ENCODE measurements around the gene ESRRB.

The ESRRB gene

DNA sequence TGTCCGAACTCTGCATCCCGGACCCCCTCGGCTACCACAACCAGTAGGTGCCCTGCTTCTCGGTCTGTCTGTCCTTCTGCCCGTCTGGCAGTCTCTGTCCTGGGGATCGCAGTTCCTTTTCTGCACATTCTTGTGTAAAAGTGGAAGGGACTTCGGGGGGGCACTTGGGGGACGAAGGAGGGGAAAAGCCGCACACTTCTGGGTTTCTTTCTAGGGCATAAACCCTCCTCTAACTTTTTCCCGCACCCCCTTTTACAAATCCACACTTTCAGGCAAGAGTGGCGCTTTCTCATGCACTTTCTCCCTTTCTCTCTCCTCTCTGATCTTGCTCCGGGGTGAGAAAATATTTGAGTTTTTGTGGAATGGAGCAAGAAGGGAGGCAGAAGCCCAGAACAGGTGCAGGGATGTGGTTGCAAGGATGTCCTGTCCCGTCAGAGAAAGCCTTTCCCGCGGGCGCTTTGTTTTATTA is 506 bp downstream of the ESRRB start:
- Histone ChIP-seq H3K9me3 (no peaks in the 10 kb centered on the region), H3K4me3 (peak overlapping the region; percentile 13), H3K4me1 (no peaks in the 10 kb centered on the region), H3K27me3 (ENCODE audit: low read depth) (peaks cover 73% of the 10 kb centered on the region), H3K36me3 (replicated peaks) (no peaks in the 10 kb centered on the region)
- no peak for DNase-seq (ENCODE audit: low spot score in 2 of 2)
- in situ Hi-C loops (cut with MboI; ENCODE audit: low sequenced_read_pairs): no loop called here

GRCh38 chr14:76376878-76377734 is 1.2 kb downstream of the ESRRB start:
- Histone ChIP-seq H3K27me3 (ENCODE audit: low read depth) (peaks cover 80% of the 10 kb centered on the region), H3K4me1 (no peaks in the 10 kb centered on the region), H3K9me3 (no peaks in the 10 kb centered on the region), H3K36me3 (replicated peaks) (no peaks in the 10 kb centered on the region), H3K4me3 (peak overlapping the region; percentile 13; the same call in 1 of the 2 replicates)
- in situ Hi-C loops (cut with MboI; ENCODE audit: low sequenced_read_pairs): no loop called here
- no peak for DNase-seq (ENCODE audit: low spot score in 2 of 2)

GRCh38 chr14:76377735-76378074 is 1.8 kb downstream of the ESRRB start:
- Histone ChIP-seq H3K9me3 (no peaks in the 10 kb centered on the region), H3K4me3 (no peak overlapping the region), H3K27me3 (ENCODE audit: low read depth) (peaks cover 84% of the 10 kb centered on the region), H3K36me3 (replicated peaks) (no peaks in the 10 kb centered on the region), H3K4me1 (no peaks in the 10 kb centered on the region)
- DNase-seq (ENCODE audit: low spot score in 2 of 2): no peak
- in situ Hi-C loops (cut with MboI; ENCODE audit: low sequenced_read_pairs): no loop called here

- no peaks in the 10 kb centered on the region for H3K4me1 ChIP-seq
- in situ Hi-C loops (cut with MboI; ENCODE audit: low sequenced_read_pairs): no loop called here
- peaks cover 92% of the 10 kb centered on the region for H3K27me3 ChIP-seq (ENCODE audit: low read depth)
- no peak for DNase-seq (ENCODE audit: low spot score in 2 of 2)
- no peaks in the 10 kb centered on the region for H3K9me3 ChIP-seq
- H3K4me3 ChIP-seq: no peak overlapping the region
- H3K36me3 ChIP-seq (replicated peaks): no peaks in the 10 kb centered on the region
These were observed 5.1 kb downstream of the ESRRB start for GRCh38 chr14:76380991-76381390.

DNA sequence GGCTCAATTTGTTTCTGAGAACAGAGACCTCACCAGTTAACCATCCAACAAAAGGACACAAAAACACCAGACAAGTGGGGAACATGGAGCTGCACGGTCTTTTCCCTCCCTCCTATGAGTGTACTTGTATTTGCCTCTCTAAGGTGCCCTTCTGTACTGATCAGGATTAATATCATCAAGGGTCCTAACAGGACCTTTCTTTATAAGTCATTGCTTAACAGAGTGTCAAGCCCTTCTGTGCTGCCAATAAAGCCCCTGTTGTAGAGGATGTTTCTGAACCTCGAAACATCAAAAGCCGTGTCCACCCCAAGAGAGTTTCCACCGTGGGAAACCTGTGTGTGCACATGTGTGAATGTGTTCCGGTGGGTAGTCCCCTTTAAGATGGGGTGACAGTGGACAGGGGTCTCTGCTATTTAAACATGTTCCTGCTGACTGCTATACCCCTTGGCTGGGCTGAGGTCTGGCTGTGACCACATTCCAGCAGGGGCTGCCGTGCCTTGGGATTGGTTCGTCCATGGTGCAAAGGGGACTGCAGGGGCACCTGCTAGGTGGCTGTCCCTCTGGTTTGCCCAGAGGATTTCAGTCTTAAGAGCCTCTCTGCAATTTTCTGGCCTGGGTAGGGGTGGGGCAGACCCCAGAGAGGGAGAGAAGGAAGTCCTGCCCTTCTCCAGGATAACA is 6.0 kb downstream of the ESRRB start:
- no peaks in the 10 kb centered on the region for H3K4me1 ChIP-seq
- in situ Hi-C loops (cut with MboI; ENCODE audit: low sequenced_read_pairs): no loop called here
- no peaks in the 10 kb centered on the region for H3K36me3 ChIP-seq (replicated peaks)
- H3K27me3 ChIP-seq (ENCODE audit: low read depth): peaks cover 86% of the 10 kb centered on the region
- no peaks in the 10 kb centered on the region for H3K9me3 ChIP-seq
- DNase-seq (ENCODE audit: low spot score in 2 of 2): no peak
- H3K4me3 ChIP-seq: no peak overlapping the region

DNA sequence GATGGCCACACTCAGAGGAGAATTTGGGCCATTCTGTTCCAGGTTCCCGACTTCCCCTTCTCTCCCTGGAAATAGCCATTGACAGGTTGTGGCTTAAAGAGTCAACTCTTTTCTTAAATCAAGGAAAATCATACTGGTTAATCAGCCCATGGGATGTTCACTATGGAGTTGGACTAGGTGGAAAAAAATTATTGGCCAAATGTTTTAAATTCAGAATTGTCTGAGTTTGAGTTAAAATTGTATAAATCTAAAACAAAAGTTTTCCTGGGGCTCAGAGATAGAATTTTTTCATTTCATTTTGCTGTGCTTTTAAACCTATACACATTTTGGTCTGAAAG is 6.5 kb downstream of the ESRRB start:
- Histone ChIP-seq H3K27me3 (ENCODE audit: low read depth) (peaks cover 83% of the 10 kb centered on the region), H3K36me3 (replicated peaks) (no peaks in the 10 kb centered on the region), H3K4me3 (no peak overlapping the region), H3K4me1 (no peaks in the 10 kb centered on the region), H3K9me3 (no peaks in the 10 kb centered on the region)
- no peak for DNase-seq (ENCODE audit: low spot score in 2 of 2)
- in situ Hi-C loops (cut with MboI; ENCODE audit: low sequenced_read_pairs): no loop called here

DNA sequence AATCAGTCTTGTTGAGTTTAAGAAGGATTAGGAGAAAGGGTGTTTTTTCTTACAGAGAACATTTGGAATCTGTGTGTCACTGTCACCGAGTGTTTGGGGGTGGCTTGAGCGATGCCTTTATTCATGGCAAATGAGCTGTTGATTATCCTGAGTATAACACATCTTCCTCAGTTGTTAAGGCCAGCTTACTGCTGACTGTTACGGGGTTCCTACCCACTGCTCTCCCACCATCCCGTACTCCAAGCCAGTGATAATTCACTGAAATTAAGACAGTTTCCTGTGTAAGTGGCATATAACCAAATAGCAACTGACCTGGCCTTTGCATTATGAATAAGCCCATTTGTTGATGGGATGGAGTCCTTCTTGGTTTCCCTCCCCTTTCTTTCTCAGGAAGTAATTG is 9.5 kb downstream of the ESRRB start:
- peaks cover 60% of the 10 kb centered on the region for H3K27me3 ChIP-seq (ENCODE audit: low read depth)
- no peaks in the 10 kb centered on the region for H3K4me1 ChIP-seq
- H3K4me3 ChIP-seq: no peak overlapping the region
- DNase-seq (ENCODE audit: low spot score in 2 of 2): no peak
- in situ Hi-C loops (cut with MboI; ENCODE audit: low sequenced_read_pairs): no loop called here
- no peaks in the 10 kb centered on the region for H3K9me3 ChIP-seq
- no peaks in the 10 kb centered on the region for H3K36me3 ChIP-seq (replicated peaks)

- no peak overlapping the region for H3K4me3 ChIP-seq
- H3K9me3 ChIP-seq: no peaks in the 10 kb centered on the region
- no peaks in the 10 kb centered on the region for H3K36me3 ChIP-seq (replicated peaks)
- in situ Hi-C loops (cut with MboI; ENCODE audit: low sequenced_read_pairs): no loop called here
- no peaks in the 10 kb centered on the region for H3K4me1 ChIP-seq
- DNase-seq (ENCODE audit: low spot score in 2 of 2): peak; percentile 38 to 83
- H3K27me3 ChIP-seq (ENCODE audit: low read depth): peaks cover 43% of the 10 kb centered on the region
These were observed 11.2 kb downstream of the ESRRB start for GRCh38 chr14:76386944-76387782.

DNA sequence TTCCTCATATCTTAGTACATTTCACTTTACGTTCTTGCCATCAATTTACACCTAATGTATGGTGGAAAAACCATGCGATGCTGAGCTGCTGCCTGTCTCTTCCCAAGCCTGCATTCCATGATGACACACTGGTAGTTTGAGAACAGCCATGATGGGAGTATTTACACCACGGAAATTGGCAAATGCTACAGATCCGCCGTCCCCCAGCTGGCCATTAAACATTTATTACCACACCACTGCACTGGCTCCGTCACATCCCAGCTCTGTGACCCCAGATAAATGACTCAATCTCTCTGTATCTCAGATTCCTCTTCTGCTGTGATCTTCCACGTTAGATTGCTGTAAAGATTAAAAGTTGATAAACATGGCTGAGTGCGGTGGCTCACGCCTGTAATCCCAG is 13.9 kb downstream of the ESRRB start:
- no peaks in the 10 kb centered on the region for H3K36me3 ChIP-seq (replicated peaks)
- in situ Hi-C loops (cut with MboI; ENCODE audit: low sequenced_read_pairs): no loop called here
- peaks cover 16% of the 10 kb centered on the region for H3K27me3 ChIP-seq (ENCODE audit: low read depth)
- no peak overlapping the region for H3K4me3 ChIP-seq
- DNase-seq (ENCODE audit: low spot score in 2 of 2): no peak
- H3K9me3 ChIP-seq: no peaks in the 10 kb centered on the region
- no peaks in the 10 kb centered on the region for H3K4me1 ChIP-seq

- no peak for DNase-seq (ENCODE audit: low spot score in 2 of 2)
- Histone ChIP-seq H3K4me1 (no peaks in the 10 kb centered on the region), H3K36me3 (replicated peaks) (no peaks in the 10 kb centered on the region), H3K4me3 (no peak overlapping the region), H3K9me3 (no peaks in the 10 kb centered on the region), H3K27me3 (ENCODE audit: low read depth) (peaks cover 10% of the 10 kb centered on the region)
- in situ Hi-C loops (cut with MboI; ENCODE audit: low sequenced_read_pairs): no loop called here
These were observed 14.7 kb downstream of the ESRRB start for GRCh38 chr14:76390621-76391020.

GRCh38 chr14:76391981-76392690 is 16.2 kb downstream of the ESRRB start:
- Histone ChIP-seq H3K36me3 (replicated peaks) (no peaks in the 10 kb centered on the region), H3K4me3 (no peak overlapping the region), H3K9me3 (no peaks in the 10 kb centered on the region), H3K27me3 (ENCODE audit: low read depth) (peaks cover 3% of the 10 kb centered on the region; the same call in 1 of the 2 replicates), H3K4me1 (no peaks in the 10 kb centered on the region)
- no peak for DNase-seq (ENCODE audit: low spot score in 2 of 2)
- in situ Hi-C loops (cut with MboI; ENCODE audit: low sequenced_read_pairs): no loop called here

DNA sequence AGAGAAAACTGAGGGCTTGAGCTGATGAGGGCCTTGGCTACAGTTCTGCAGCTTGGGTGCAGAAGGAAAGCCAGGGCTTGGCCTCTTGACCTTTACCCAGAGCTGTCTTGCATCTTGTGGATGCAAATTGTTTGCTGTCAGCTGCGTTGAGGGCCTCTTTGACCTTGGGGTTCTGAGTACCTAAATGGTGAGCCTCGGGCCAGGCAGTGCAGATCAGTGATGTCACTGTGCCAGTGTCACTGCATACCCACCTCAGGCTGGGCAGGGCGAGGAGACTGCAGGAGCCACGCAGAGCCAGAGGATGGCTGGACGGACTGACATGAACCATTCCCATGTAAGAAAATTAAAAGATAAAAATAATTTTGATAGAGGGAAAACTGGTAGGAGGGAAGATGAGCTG is 18.6 kb downstream of the ESRRB start:
- Histone ChIP-seq H3K4me3 (no peak overlapping the region), H3K4me1 (no peaks in the 10 kb centered on the region), H3K36me3 (replicated peaks) (no peaks in the 10 kb centered on the region), H3K27me3 (ENCODE audit: low read depth) (peaks cover 13% of the 10 kb centered on the region), H3K9me3 (no peaks in the 10 kb centered on the region)
- in situ Hi-C loops (cut with MboI; ENCODE audit: low sequenced_read_pairs): no loop called here
- DNase-seq (ENCODE audit: low spot score in 2 of 2): no peak

DNA sequence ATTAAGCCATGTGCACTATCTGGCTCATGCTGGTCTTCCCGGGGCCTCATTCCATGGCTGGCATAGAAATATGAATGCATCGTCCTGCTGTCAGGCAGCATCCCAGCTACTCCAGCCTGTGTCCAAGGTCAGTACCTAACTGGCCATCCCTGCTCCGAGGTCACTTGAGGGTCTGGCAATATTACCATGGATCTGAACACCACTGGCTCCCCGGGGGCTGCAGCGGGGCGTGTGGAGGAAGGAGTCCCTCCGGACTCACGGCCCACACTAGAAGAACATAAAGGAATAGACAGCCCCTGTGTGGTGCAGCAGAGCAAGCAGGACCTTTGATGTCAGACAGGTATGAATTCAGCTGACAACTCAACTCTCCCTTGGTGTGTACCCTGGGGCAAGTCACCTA is 19.2 kb downstream of the ESRRB start:
- no peaks in the 10 kb centered on the region for H3K36me3 ChIP-seq (replicated peaks)
- H3K4me1 ChIP-seq: no peaks in the 10 kb centered on the region
- H3K9me3 ChIP-seq: no peaks in the 10 kb centered on the region
- DNase-seq (ENCODE audit: low spot score in 2 of 2): no peak
- in situ Hi-C loops (cut with MboI; ENCODE audit: low sequenced_read_pairs): no loop called here
- peaks cover 16% of the 10 kb centered on the region for H3K27me3 ChIP-seq (ENCODE audit: low read depth)
- no peak overlapping the region for H3K4me3 ChIP-seq

Data from HAP-1 (cell line).